AG09319 (cell line): ENCODE data around the gene ANKRD53.

Source experiments
- DNase-seq: peaks from one replicate; pipeline ENCODE4 v3.0.0-alpha.2; 2010; ENCODE audit warnings: low read depth; ENCODE audit errors: extremely low read depth
- TF ChIP-seq, protein P1 (sequence below): IDR thresholded peaks from 2 replicates; pipeline ENCODE4 v1.5.1; 2011; ENCODE audit warnings: low read depth, mild to moderate bottlenecking, inconsistent platforms, low read length, moderate library complexity

Gene ANKRD53

DNA sequence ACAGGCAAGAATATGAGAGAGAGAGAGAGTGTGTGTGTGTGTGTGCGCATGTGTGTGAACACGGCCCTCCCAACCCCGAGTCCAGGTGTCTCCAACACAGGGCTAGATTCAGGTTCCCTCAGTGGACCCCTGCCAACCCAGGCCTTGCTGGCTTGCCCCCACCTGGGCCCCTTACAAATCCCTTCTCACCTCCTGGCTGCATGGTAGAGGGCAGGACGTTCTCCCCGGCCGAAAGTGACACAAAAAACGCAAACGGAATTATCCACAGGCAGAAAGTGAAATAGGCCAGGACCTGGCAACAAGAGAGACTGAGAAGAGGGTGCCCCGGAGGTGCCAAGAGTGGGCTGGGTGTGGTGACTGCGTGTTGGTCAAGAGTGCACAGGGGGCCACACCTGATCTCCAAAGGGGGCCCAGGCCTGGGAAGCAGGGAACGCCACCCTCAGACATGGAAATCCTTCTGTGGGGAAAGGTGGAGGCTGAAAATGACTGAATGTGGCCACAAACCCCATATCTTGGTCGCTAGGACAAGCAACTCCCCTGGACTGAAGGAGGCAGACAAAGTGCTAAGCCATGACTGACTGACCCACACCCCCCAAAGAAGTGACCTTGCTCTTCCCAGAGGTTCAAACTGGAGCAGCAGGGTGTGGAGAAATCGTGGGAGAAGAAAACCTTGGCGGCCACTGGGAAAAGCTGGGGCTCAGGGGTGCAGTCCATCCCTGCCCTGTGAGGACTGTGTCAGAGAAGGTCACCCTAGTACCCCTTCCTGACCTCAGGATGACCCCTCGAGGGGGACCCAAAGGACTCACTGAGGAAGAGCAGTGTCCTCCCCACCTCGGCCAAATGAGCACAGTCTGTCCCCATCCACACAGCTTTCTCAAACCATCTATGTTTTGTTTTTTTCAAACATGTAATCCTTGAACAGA is 10.6 kb downstream of the ANKRD53 start:
- DNase-seq, result no peak
- TF ChIP-seq, protein P1, sequence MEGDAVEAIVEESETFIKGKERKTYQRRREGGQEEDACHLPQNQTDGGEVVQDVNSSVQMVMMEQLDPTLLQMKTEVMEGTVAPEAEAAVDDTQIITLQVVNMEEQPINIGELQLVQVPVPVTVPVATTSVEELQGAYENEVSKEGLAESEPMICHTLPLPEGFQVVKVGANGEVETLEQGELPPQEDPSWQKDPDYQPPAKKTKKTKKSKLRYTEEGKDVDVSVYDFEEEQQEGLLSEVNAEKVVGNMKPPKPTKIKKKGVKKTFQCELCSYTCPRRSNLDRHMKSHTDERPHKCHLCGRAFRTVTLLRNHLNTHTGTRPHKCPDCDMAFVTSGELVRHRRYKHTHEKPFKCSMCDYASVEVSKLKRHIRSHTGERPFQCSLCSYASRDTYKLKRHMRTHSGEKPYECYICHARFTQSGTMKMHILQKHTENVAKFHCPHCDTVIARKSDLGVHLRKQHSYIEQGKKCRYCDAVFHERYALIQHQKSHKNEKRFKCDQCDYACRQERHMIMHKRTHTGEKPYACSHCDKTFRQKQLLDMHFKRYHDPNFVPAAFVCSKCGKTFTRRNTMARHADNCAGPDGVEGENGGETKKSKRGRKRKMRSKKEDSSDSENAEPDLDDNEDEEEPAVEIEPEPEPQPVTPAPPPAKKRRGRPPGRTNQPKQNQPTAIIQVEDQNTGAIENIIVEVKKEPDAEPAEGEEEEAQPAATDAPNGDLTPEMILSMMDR, result no peak

DNA sequence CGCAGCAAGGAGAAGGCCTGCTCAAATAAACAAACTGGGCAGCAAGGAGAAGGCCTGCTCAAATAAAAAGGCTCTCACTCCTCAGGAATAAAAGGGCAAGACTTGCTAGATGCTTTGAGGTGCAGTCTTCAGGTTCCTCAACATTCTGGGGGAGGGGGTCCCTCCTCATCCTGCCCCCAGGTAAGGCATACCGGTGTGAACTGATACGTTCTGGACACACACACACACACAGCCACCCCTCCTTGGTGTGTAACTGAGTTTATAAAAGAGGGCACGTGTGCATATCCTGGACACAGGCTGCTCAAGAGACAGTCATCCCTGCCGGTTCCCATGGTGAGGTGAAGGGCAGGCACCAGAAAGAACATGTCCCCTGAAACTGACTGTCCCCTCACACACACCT is 11.8 kb downstream of the ANKRD53 start:
- TF ChIP-seq, protein P1, result no peak
- no peak for DNase-seq

DNA sequence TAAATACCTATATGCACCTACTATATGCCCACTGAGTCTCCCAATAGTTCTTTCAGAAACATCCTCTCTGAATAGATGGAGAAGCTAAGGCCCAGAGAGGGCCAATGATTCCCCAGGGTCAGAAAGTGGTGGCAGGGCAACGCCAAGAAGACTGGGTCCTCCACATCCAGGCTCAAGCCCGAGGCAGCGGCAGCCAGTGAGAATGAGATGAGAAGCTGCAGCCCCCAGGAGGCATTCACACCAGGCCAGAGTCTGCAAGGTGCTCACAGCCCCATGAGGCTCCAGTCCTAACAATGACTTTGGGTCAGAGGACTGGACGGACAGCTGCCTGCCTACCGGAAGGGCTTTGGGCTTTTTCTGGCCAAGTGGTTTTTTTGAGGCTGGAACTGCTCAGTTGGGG is 12.7 kb downstream of the ANKRD53 start:
- TF ChIP-seq, protein P1, result no peak
- no peak for DNase-seq

DNA sequence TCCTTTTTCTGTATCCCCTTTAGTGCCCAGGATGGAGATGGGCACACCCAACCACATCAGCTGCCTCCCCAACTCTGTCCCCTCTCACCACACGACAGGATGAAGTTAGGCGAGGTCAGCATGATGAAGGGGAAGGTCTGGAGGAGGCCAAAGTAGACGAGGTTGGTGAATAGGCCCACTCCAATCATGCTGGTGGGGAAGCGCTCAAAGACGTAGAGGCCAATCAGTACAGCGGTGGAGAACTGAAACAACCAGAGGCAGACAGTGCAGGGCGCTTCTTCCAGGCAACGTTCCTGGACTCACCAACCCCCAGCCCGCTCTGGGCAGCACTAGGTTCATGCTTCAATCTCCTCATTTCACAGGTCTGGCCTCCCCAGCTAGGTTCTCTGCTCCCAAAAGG is 13.3 kb downstream of the ANKRD53 start:
- TF ChIP-seq, protein P1, result no peak
- no peak for DNase-seq

DNA sequence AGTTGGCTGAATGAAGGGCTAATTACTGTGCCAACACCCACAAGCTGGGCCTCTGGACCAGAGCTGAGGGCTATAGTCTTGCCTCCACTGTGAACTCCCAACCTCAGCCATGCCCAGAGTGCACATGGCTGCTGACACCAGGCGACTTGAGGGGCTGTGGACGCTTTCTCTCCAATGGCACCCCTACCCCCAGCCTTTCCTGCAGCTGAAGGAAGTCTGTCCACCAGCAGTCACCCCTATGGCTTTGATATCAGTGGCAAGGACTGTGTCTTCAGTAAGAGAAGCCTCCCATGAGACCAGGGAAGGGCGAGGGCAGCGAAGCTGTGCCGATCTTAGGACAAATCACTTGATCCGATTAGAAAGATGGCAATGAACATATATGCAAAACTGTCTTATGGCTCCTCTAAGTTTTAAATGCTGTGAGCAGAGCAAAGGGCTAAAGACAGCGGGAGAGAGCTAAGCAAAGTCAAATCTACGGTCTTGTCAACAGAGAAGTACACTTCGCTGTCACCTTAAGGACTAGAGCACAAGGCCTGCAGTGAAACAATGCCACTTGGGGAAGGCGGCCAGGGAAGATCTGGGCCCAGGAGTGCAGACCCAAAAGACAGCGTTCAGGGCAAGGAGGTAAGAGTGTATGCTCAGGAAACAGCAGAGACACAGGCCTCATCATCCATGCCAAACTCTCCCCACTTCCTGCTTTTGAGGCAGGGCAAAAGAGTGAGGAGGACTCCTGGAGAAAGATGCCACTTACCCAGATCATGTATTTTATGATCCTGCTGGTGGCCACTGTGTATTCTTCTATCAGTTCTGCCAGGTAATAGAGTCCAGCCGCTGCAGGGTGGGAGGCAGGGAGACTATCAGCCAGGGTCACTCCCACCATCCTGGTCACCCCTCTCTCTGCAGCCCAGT is 14.8 kb downstream of the ANKRD53 start:
- TF ChIP-seq, protein P1, result no peak
- DNase-seq, result no peak

DNA sequence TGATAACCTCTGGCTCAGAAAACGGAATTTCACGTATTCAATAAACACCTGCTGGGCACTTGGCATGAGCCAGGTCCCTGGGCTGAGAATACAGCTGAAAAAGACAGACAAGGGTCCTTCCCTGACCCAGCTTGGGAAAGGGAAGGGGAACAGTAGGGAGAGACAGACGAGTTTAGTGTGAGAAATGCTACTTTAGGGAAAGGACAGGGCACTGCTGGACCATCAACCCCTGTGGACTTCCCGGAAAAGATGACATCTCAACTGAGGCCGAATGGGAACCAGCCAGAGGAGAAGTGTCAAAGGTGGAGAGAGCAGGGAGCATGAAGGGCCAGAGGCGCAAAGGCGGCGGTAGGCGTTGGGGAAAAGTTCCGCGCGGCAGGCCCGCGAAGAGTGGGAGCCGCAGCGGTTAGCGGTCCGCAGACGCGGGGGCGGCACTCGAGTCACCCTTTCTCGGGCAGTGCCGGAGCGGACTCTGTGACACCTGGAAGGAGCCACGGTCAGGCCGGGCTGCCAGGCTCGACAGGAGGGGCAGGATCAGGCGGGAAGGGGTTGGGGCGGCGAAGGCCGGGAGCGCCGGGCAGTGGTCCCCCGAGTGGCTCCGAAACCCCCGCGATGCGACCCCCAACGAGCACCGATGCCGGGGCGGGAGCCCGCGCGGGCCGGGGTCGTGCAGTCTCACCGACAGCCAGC is 15.7 kb downstream of the ANKRD53 start:
- TF ChIP-seq, protein P1, result no peak
- no peak for DNase-seq
